WTC11 (cell line): Measurements from ENCODE around the gene TSC22D3.

ENCODE experiments used
- CBFB ChIP-seq: sonication (generic); formaldehyde crosslinking; IDR thresholded peaks from 2 replicates; pipeline ENCODE4 v1.8.1; 2022; ENCODE audit warnings: mild to moderate bottlenecking, low read depth, missing genetic modification reagents
- CREB1 ChIP-seq: sonication (generic); formaldehyde crosslinking; IDR thresholded peaks from 2 replicates; pipeline ENCODE4 v1.8.0; 2023; ENCODE audit warnings: mild to moderate bottlenecking, missing genetic modification reagents
- FOXJ3 ChIP-seq: sonication (generic); formaldehyde crosslinking; IDR thresholded peaks from 2 replicates; pipeline ENCODE4 v1.9.0; 2021; ENCODE audit warnings: missing genetic modification reagents, mild to moderate bottlenecking, borderline replicate concordance
- FOXP1 ChIP-seq: sonication (generic); formaldehyde crosslinking; IDR thresholded peaks from 2 replicates; pipeline ENCODE4 v1.8.0; 2022; ENCODE audit warnings: missing genetic modification reagents, mild to moderate bottlenecking, moderate library complexity, borderline replicate concordance
- MXD4 ChIP-seq: fragments of 250-450 bp; sonication (Bioruptor Pico); IDR thresholded peaks from 2 replicates; pipeline ENCODE4 v1.8.0; 2021; ENCODE audit warnings: mild to moderate bottlenecking, moderate library complexity, borderline replicate concordance
- NR1H2 ChIP-seq: sonication (generic); formaldehyde crosslinking; IDR thresholded peaks from 2 replicates; pipeline ENCODE4 v1.9.0; 2021; ENCODE audit warnings: mild to moderate bottlenecking, moderate library complexity, missing genetic modification reagents
- RELA ChIP-seq: sonication (generic); formaldehyde crosslinking; IDR thresholded peaks from 2 replicates; pipeline ENCODE4 v1.8.1; 2022; ENCODE audit warnings: missing genetic modification reagents, mild to moderate bottlenecking, borderline replicate concordance
- TEAD4 ChIP-seq: sonication (generic); formaldehyde crosslinking; IDR thresholded peaks from 2 replicates; pipeline ENCODE4 v1.8.0; 2022; ENCODE audit warnings: mild to moderate bottlenecking, missing genetic modification reagents
- TF ChIP-seq, protein P1 (sequence below): fragments of 250-450 bp; sonication (Bioruptor Pico); conservative IDR thresholded peaks from 2 replicates; pipeline ENCODE4 v1.9.0; 2021; ENCODE audit warnings: mild to moderate bottlenecking
- TF ChIP-seq, protein P2 (sequence below): fragments of 250-450 bp; sonication (Bioruptor Pico); IDR thresholded peaks from 2 replicates; pipeline ENCODE4 v1.8.0; 2021; ENCODE audit warnings: mild to moderate bottlenecking
- TF ChIP-seq, protein P3 (sequence below): fragments of 200-600 bp; IDR thresholded peaks from 2 replicates; pipeline ENCODE4 v1.8.0; 2022; ENCODE audit warnings: antibody characterized with exemption
- TF ChIP-seq, protein P4 (sequence below): sonication (generic); formaldehyde crosslinking; IDR thresholded peaks from 2 replicates; pipeline ENCODE4 v1.8.0; 2023; ENCODE audit warnings: missing genetic modification reagents

DNA sequence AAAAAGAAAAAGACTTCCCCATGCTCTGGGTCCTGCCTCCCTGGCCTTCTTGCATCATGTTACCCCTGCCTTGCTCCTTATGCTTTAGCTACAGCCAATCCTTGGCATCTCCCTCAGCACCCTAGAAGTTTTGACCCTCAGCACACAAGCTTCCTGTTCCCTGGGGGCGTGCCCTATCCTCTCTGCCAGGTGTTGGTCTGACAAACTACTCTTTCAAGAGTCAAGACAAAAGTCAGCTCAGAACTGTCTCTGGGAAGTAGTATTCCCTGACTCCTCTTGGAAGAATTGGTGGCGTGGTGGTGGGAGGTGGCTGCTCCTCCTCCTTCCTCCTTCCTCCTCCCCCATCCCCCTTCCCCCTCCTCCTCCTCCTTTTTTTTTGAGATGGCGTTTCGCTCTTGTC lies 106.3 kb downstream of the TSC22D3 start:
- no peak for TF ChIP-seq MXD4 (CRISPR knock-in tag)
- TF ChIP-seq NR1H2 (CRISPR knock-in tag): no peak
- TF ChIP-seq, protein P1, sequence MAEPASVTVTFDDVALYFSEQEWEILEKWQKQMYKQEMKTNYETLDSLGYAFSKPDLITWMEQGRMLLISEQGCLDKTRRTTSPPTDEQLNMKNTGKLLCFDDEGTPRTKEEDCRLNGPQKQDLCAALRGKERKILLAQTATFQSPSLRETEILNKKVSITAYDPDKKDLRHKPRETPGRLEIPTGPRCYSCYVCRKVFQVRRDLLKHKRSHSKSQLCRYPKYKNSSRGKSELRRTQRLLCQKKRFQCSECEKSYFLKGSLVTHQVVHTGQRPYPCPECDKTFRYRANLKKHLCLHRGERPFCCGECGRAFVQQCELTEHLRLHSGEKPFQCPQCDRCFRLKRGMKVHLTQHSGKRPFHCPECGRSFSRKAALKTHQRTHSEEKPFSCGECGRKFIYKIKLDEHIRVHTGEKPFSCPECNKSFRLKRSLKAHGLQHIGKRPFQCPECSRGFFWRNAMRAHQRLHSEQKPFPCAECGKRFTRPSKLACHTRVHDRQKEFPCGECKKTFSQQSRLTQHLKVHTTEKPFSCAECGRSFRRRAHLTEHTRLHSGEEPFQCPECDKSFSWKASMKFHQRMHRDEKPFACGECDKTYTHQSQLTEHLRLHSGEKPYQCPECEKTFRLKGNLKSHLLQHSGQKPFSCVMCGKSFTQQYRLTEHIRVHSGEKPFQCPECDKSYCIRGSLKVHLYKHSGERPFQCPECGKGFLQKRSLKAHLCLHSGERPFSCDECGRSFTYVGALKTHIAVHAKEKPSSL (CRISPR knock-in tag): no peak
- TF ChIP-seq, protein P2, sequence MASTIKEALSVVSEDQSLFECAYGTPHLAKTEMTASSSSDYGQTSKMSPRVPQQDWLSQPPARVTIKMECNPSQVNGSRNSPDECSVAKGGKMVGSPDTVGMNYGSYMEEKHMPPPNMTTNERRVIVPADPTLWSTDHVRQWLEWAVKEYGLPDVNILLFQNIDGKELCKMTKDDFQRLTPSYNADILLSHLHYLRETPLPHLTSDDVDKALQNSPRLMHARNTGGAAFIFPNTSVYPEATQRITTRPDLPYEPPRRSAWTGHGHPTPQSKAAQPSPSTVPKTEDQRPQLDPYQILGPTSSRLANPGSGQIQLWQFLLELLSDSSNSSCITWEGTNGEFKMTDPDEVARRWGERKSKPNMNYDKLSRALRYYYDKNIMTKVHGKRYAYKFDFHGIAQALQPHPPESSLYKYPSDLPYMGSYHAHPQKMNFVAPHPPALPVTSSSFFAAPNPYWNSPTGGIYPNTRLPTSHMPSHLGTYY (CRISPR knock-in tag): no peak
- TF ChIP-seq FOXP1 (CRISPR knock-in tag): no peak
- TF ChIP-seq, protein P3, sequence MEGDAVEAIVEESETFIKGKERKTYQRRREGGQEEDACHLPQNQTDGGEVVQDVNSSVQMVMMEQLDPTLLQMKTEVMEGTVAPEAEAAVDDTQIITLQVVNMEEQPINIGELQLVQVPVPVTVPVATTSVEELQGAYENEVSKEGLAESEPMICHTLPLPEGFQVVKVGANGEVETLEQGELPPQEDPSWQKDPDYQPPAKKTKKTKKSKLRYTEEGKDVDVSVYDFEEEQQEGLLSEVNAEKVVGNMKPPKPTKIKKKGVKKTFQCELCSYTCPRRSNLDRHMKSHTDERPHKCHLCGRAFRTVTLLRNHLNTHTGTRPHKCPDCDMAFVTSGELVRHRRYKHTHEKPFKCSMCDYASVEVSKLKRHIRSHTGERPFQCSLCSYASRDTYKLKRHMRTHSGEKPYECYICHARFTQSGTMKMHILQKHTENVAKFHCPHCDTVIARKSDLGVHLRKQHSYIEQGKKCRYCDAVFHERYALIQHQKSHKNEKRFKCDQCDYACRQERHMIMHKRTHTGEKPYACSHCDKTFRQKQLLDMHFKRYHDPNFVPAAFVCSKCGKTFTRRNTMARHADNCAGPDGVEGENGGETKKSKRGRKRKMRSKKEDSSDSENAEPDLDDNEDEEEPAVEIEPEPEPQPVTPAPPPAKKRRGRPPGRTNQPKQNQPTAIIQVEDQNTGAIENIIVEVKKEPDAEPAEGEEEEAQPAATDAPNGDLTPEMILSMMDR: no peak
- TF ChIP-seq, protein P4, sequence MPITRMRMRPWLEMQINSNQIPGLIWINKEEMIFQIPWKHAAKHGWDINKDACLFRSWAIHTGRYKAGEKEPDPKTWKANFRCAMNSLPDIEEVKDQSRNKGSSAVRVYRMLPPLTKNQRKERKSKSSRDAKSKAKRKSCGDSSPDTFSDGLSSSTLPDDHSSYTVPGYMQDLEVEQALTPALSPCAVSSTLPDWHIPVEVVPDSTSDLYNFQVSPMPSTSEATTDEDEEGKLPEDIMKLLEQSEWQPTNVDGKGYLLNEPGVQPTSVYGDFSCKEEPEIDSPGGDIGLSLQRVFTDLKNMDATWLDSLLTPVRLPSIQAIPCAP (CRISPR knock-in tag): no peak
- no peak for TF ChIP-seq CREB1
- no peak for TF ChIP-seq TEAD4 (CRISPR knock-in tag)
- TF ChIP-seq FOXJ3 (CRISPR knock-in tag): no peak
- no peak for TF ChIP-seq RELA (CRISPR knock-in tag)
- no peak for TF ChIP-seq CBFB (CRISPR knock-in tag)
